K562 (cell line): ENCODE results near the gene FARSA. TPM values are rescaled to one million over a fixed set of nuclear protein-coding genes. Genes with fewer than 3 reads are reported as not detected.

ENCODE experiments used
- ATAC-seq: fragments of 200-7000 bp; cut with Tn5 transposase; 3 replicates; pipeline ENCODE4 v1.9.1; 2020; ENCODE audit warnings: moderate library complexity
- BruUV-seq: library from RNA; stranded (reverse); fragments of 400-500 nt; replicated peaks from 2 replicates; lab custom pipeline; 2021; lab: Mats Ljungman, UMichigan
- CTCF ChIA-PET: fragments of 300-600 bp; formaldehyde crosslinking; extraction: SDS; loops from one replicate; lab custom pipeline; 2021; ENCODE audit warnings: low intra/inter-chr PET ratio; lab: Yijun Ruan, JAX
- POLR2A ChIA-PET: fragments of 300-600, 350-650 bp; sonication (Branson Sonifier 250); formaldehyde crosslinking; extraction: SDS; loops from one replicate; lab custom pipeline; 2021; ENCODE audit warnings: antibody characterized with exemption, inconsistent platforms; lab: Yijun Ruan, JAX
- DNase-seq, 4 experiments: peaks; one replicate each; pipeline versions ENCODE4 v3.0.0 to v3.0.0-alpha.2; 2011 to 2018; ENCODE audit warnings: low spot score in 3 of 4, mixed read lengths in 3 of 4; ENCODE audit errors: extremely low read depth in 1 of 4
- FAIRE-seq: peaks from 2 replicates; lab custom pipeline; 2011; peaks lifted over from hg19 to GRCh38; lab: Jason Lieb, UNC
- H2AFZ ChIP-seq: 2 replicates; pipeline ENCODE4 v1.6.0; 2011; ENCODE audit warnings: low read depth, low read length, control low read depth, inconsistent platforms
- H3K27ac ChIP-seq: fragments of 200-600 bp; 3 replicates; pipeline ENCODE4 v1.8.0; 2011; ENCODE audit warnings: low read depth, mild to moderate bottlenecking, control low read depth, inconsistent platforms, low read length, moderate library complexity, mixed read lengths; ENCODE audit errors: extremely low read depth
- H3K27me3 ChIP-seq, 2 experiments: fragments of 300-600 bp in 1 of 2; 2 replicates in 1 of 2; 3 replicates in 1 of 2; pipeline versions ENCODE4 v1.6.0 to v1.8.0; 2011; ENCODE audit warnings: inconsistent platforms in 2 of 2, low read length in 2 of 2, mild to moderate bottlenecking in 1 of 2, mixed read lengths in 1 of 2, moderate library complexity in 1 of 2; ENCODE audit not compliant: control insufficient read depth in 2 of 2, insufficient read depth in 2 of 2
- H3K36me3 ChIP-seq: fragments of 300-600 bp; 3 replicates; pipeline ENCODE4 v1.8.0; 2011; ENCODE audit warnings: mild to moderate bottlenecking, low read length, inconsistent platforms; ENCODE audit not compliant: control insufficient read depth, insufficient read depth
- H3K4me1 ChIP-seq, 2 experiments: fragments of 200-600 bp in 1 of 2; replicated peaks in 1 of 2; 2 replicates in 1 of 2; 3 replicates in 1 of 2; pipeline versions ENCODE4 v1.5.1 to v1.8.0; 2011; ENCODE audit warnings: inconsistent platforms in 2 of 2, low read length in 2 of 2, mild to moderate bottlenecking in 1 of 2, mixed read lengths in 1 of 2, moderate library complexity in 1 of 2; ENCODE audit not compliant: control insufficient read depth in 2 of 2, insufficient read depth in 2 of 2
- H3K4me2 ChIP-seq: 2 replicates; pipeline ENCODE4 v1.6.1; 2011; ENCODE audit warnings: low read length, control low read depth, inconsistent platforms, mixed read lengths; ENCODE audit not compliant: insufficient read depth
- H3K4me3 ChIP-seq: fragments of 200-600 bp; sonication (generic), shearing (Covaris generic); 2 replicates; pipeline ENCODE4 v1.5.1; 2016; ENCODE audit warnings: control low read depth, inconsistent platforms
- H3K79me2 ChIP-seq: fragments of 200-600 bp; 3 replicates; pipeline ENCODE4 v1.8.0; 2011; ENCODE audit warnings: low read length, inconsistent platforms; ENCODE audit not compliant: control insufficient read depth, insufficient read depth
- H3K9ac ChIP-seq, 2 experiments: 2 replicates each; pipeline versions ENCODE4 v1.6.0 to v1.6.1; 2011; ENCODE audit warnings: low read depth in 2 of 2, low read length in 2 of 2, control low read depth in 1 of 2, inconsistent platforms in 1 of 2, mild to moderate bottlenecking in 1 of 2, mixed read lengths in 1 of 2; ENCODE audit not compliant: insufficient read depth in 1 of 2
- H3K9me1 ChIP-seq: one replicate; pipeline ENCODE4 v1.6.0; 2011; ENCODE audit warnings: inconsistent platforms, mild to moderate bottlenecking, low read length, moderate library complexity; ENCODE audit not compliant: control insufficient read depth, insufficient read depth
- H3K9me3 ChIP-seq: replicated peaks from 2 replicates; pipeline ENCODE4 v1.5.1; 2011; ENCODE audit warnings: low read depth, low read length, inconsistent platforms; ENCODE audit not compliant: control insufficient read depth, insufficient read depth
- H4K20me1 ChIP-seq: replicated peaks from 2 replicates; pipeline ENCODE4 v1.6.1; 2011; ENCODE audit warnings: low read length, inconsistent platforms, mixed read lengths; ENCODE audit not compliant: control insufficient read depth, insufficient read depth
- ATF7 ChIP-seq: fragments of 450-650 bp; IDR thresholded peaks from 2 replicates; pipeline ENCODE4 v1.7.1; 2014; ENCODE audit warnings: mild to moderate bottlenecking, moderate library complexity
- BHLHE40 ChIP-seq: IDR thresholded peaks from 2 replicates; pipeline ENCODE4 v1.6.1; 2011; ENCODE audit warnings: low read length, improper control_type of control experiment
- MYNN ChIP-seq, 2 experiments: sonication (generic); formaldehyde crosslinking in 1 of 2; IDR thresholded peaks; 2 replicates each; pipeline versions ENCODE4 v1.5.0 to v1.6.1; 2016 to 2020; ENCODE audit warnings: antibody characterized with exemption in 1 of 2, missing genetic modification reagents in 1 of 2
- NFIX ChIP-seq: fragments of 250-450 bp; sonication (Bioruptor Pico); IDR thresholded peaks from 2 replicates; pipeline ENCODE4 v1.4.0; 2020; ENCODE audit warnings: low read depth, mild to moderate bottlenecking, moderate library complexity
- POLR2G ChIP-seq: fragments of 200-400 bp; formaldehyde crosslinking; IDR thresholded peaks from 2 replicates; pipeline ENCODE4 v1.6.1; 2017; ENCODE audit warnings: low read depth, mild to moderate bottlenecking, antibody characterized with exemption, low read length, moderate library complexity
- RBFOX2 ChIP-seq: fragments of 200-400 bp; formaldehyde crosslinking; IDR thresholded peaks from 2 replicates; pipeline ENCODE4 v1.6.1; 2017; ENCODE audit warnings: low read depth, mild to moderate bottlenecking, low read length, moderate library complexity
- TEAD4 ChIP-seq, 2 experiments: sonication (generic) in 1 of 2; formaldehyde crosslinking in 1 of 2; IDR thresholded peaks; 2 replicates each; pipeline versions ENCODE4 v1.6.1 to v1.8.0; 2012 to 2022; ENCODE audit warnings: borderline replicate concordance in 1 of 2, inconsistent platforms in 1 of 2, low read length in 1 of 2, mild to moderate bottlenecking in 1 of 2, missing genetic modification reagents in 1 of 2
- ZNF511 ChIP-seq: sonication (generic); formaldehyde crosslinking; IDR thresholded peaks from 2 replicates; pipeline ENCODE4 v1.8.0; 2022; ENCODE audit warnings: mild to moderate bottlenecking, missing genetic modification reagents
- WGBS: fragments of 100-300 bp; shearing (Covaris generic); methylation state at CpG from one replicate; pipeline ENCODE4 v1.1.6; 2016; ENCODE audit warnings: low coverage, mixed read lengths; ENCODE audit not compliant: insufficient coverage; ENCODE audit errors: missing lambda C conversion rate; 5-methylcytosine and 5-hydroxymethylcytosine counted together
- in situ Hi-C: fragments of 300-500 bp; cut with MboI; formaldehyde crosslinking; loops from 4 replicates; pipeline ENCODE4 v1.15.0; 2018; ENCODE audit warnings: inconsistent platforms, mixed read lengths
- intact Hi-C: fragments of 100-400 bp; cut with micrococcal nuclease; formaldehyde crosslinking; loops from 2 replicates; pipeline ENCODE4 v1.14.2; 2022
- polyA plus RNA-seq, 8 experiments: library from polyadenylated mRNA; depleted of rRNA in 4 of 8; stranded (reverse) in 5 of 8; unstranded in 3 of 8; fragments of >200 nt; fragmentation: Nextera tagmentation in 2 of 8; fragmentation: Illumina TruSeq in 1 of 8; extraction: Ambion mirVana in 2 of 8; extraction: Trizol in 1 of 8; gene quantifications; 2 replicates each; pipeline versions ENCODE4 v1.2.1 to v1.2.3, GENCODE V29; 2011 to 2014; ENCODE audit warnings: inconsistent platforms in 1 of 8, missing spikeins in 1 of 8
- total RNA-seq, 7 experiments: library from RNA; depleted of rRNA in 6 of 7; stranded (reverse); fragments of >200 nt in 6 of 7; fragmentation: Illumina TruSeq in 2 of 7; extraction: Trizol in 2 of 7; gene quantifications; 2 replicates each; pipeline versions ENCODE4 v1.2.1 to v1.2.3, GENCODE V29; 2011 to 2021; ENCODE audit warnings: low replicate concordance in 1 of 7

FARSA gene
- total and polyA plus RNA-seq, 9 of the 15 experiments (the other 6 are each of a cell fraction or from before 2014, with no cell fraction given) = 25.2 to 237 (median 89.6) TPM

DNA sequence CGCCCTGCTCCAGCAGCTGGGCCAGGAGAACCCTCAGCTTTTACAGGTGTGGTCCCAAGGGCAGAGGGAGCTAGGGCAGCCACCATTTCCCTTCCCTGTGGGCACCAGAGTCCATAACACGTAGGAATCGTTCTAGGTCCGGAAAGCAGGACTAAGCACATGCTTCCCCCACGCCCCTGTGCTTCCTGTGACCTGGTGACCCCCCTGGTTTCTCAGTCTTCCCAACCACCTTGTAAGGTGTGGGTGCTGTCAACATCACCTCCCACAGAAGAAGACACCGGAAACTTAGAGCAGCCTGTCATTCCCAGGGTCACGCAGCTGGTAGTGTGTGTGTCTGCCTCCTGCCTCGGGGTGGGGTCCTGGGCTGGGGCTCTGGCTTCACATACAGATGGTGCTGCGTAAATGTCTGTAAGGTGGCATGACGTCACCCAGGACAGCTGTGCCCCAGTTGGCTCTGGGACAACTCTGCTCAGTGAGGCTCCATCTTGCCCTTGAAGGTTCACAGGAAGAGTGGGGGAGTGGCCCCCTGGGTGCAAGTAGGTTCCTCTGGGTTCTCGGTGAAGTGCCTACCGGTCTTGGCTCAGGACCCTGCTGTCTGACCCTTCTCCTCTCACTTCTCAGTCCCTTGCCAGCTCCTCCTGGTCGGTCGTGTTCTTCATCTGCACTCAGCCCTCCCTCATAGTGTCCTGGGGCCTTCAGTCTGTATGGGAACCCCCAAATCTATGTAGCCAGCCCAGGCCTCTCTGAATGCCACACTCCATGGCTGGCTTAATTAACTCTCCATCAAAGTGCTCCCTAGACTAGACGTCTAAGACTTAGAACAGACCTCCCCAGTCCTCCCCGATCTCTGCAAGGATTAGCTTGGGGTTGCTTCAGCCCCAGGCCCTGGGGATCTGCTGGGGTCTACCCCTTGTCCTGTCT, 16.1 kb upstream of the FARSA start (continued):
- TF ChIP-seq MYNN (IDR thresholded peaks at IDR 0.05) (no peak), MYNN (CRISPR knock-in tag; IDR thresholded peaks at IDR 0.05) (no peak), ZNF511 (0 out of 2 replicates have a peak, but pooled peaks have one; percentile 30), BHLHE40 (no peak), NFIX (no peak), TEAD4 (IDR thresholded peaks at IDR 0.05; ENCODE audit: low read length) (no peak), TEAD4 (CRISPR knock-in tag; IDR thresholded peaks at IDR 0.05; ENCODE audit: borderline replicate concordance) (no peak)

GRCh38 chr19:12948612-12949362, 15.3 kb upstream of the FARSA start:
- Histone ChIP-seq H3K9ac (peak overlapping the region in 1 of 2 experiments; percentile 53; a peak in 2 of 4 replicates), H4K20me1 (no peaks in the 10 kb centered on the region; the same call in 1 of the 2 replicates), H3K9me3 (no peaks in the 10 kb centered on the region), H3K27me3 (no peaks in the 10 kb centered on the region), H3K4me1 (peaks cover 11 to 32% of the 10 kb centered on the region in 2 experiments; a peak in 4 of 5 replicates), H3K9me1 (peaks cover 5% of the 10 kb centered on the region), H3K36me3 (peaks cover 77% of the 10 kb centered on the region), H2AFZ (no peak overlapping the region), H3K79me2 (peaks cover 48% of the 10 kb centered on the region), H3K27ac (no peak overlapping the region), H3K4me3 (no peak overlapping the region), H3K4me2 (no peak overlapping the region)
- no TSS peak for BruUV-seq
- no peak for DNase-seq
- intact Hi-C loops = no loop called here
- ChIA-PET POLR2A (interaction anchor here (1.0 to 2.3 kb wide), 5 partner anchors 7 to 145 kb away, joined by 3 to 14 read pairs (median 4); partner anchors contain the start of genes CALR and GADD45GIP1), CTCF (no interaction called here)
- TF ChIP-seq ATF7 = no peak
- peak; percentile 68 for TF ChIP-seq RBFOX2
- TF ChIP-seq POLR2G = peak; percentile 49; the same call in 1 of the 2 replicates
- in situ Hi-C loops = no loop called here
- 97% methylated on average over 28 of the region's 30 CpGs for WGBS
- FAIRE-seq = no peak
- no peak for ATAC-seq
